Measurements from ENCODE around the gene HDAC4. TPM values are rescaled to one million over a fixed set of nuclear protein-coding genes. Genes with fewer than 3 reads are reported as not detected.

The HDAC4 gene
- total RNA-seq, 1 experiment from 2014 or later = 47.6 TPM

- ChIA-PET RAD21 (ENCODE audit: low non-redundant PET in 1 of 2, low total read pairs in 2 of 2, uncharacterized antibody in 2 of 2, unreplicated experiment in 2 of 2) (no interaction called here), CTCF (no interaction called here), POLR2A (no interaction called here)
- Histone ChIP-seq H3K4me3 (replicated peaks in 1 of 2; ENCODE audit: low read depth in 1 of 2, low read length in 2 of 2) (no peak overlapping the region), H3K79me2 (ENCODE audit: insufficient read depth, low read length) (no peaks in the 10 kb centered on the region), H3K9me2 (ENCODE audit: insufficient read depth) (no peaks in the 10 kb centered on the region), H3K4me1 (ENCODE audit: control insufficient read depth in 1 of 2, insufficient read depth in 2 of 2, low read length in 2 of 2) (peaks cover 4 to 12% of the 10 kb centered on the region in 2 experiments; a peak in 3 of 4 replicates), H2AFZ (ENCODE audit: low read depth, low read length, poor library complexity, severe bottlenecking) (no peak overlapping the region), H3K27me3 (ENCODE audit: insufficient read depth, low read length) (no peaks in the 10 kb centered on the region), H3K9ac (ENCODE audit: low read length) (no peak overlapping the region), H4K20me1 (ENCODE audit: insufficient read depth) (no peaks in the 10 kb centered on the region), H3K4me2 (ENCODE audit: low read length) (no peak overlapping the region), H3K9me3 (ENCODE audit: control insufficient read depth in 1 of 2, insufficient read depth in 1 of 2, low read depth in 1 of 2, low read length in 2 of 2) (no peaks in the 10 kb centered on the region), H3K36me3 (ENCODE audit: control insufficient read depth in 1 of 2, insufficient read depth in 2 of 2, low read length in 2 of 2) (no peaks in the 10 kb centered on the region), H3K27ac (ENCODE audit: low read depth, low read length) (no peak overlapping the region)
- DNase-seq (ENCODE audit: low read depth, low spot score) = no peak
- BruUV-seq (replicated peaks) = no TSS peak
- ATAC-seq = no peak
- intact Hi-C loops (cut with micrococcal nuclease) = no loop called here
- TF ChIP-seq POLR2AphosphoS5 (IDR thresholded peaks at IDR 0.05; ENCODE audit: low read depth, low read length) = no peak
- no peak for TF ChIP-seq POLR2A (IDR thresholded peaks at IDR 0.05; ENCODE audit: borderline replicate concordance, extremely low read depth, insufficient read depth, insufficient read length)
- no peak for TF ChIP-seq FOSL1 (IDR thresholded peaks at IDR 0.05; ENCODE audit: low read depth)
- no peak for TF ChIP-seq ZFX (IDR thresholded peaks at IDR 0.05)
- TF ChIP-seq, protein P1, sequence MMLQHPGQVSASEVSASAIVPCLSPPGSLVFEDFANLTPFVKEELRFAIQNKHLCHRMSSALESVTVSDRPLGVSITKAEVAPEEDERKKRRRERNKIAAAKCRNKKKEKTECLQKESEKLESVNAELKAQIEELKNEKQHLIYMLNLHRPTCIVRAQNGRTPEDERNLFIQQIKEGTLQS (IDR thresholded peaks at IDR 0.05) = no peak
Measured at GRCh38 chr2:239439754-239440315, 39.0 kb upstream of the HDAC4 start.

DNA sequence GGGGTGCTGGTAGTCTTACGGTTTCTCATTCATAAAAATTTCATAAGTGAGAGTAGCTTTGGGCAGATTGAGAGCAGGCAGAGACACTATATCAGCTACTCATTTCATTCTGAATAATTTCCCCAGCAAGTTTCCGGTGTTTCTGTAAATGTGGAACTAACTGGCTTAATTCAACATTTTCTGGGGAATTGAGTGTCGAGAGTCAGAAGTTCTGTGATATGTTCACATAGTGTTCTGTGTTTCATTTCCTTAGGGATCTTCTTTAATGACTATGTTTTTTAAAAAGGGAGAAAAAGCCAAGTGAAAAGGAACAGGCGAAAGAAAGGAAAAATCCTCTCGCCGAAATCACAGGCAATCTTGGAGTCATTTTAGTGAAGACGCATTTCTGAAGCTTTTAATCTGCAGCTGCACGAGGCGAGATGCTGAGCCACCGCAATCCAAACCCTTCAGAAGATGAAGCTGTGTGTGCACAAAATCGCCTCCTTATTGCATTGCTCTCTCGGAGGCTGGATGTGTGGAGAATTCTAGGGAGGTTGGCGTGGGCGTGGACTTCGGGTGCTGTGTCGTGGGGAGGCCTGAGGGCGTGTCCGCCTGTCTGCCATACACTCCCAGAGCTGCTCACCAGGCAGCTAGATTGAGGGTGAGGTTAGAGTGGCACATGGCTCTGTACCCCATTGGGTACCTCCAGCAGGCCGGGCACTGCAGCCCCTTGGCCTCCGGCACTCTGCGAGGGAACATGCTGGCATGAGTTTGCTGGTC is 38.4 kb upstream of the HDAC4 start:
- CTCF ChIA-PET = no interaction called here
- Histone ChIP-seq H3K79me2 (ENCODE audit: insufficient read depth, low read length) (no peaks in the 10 kb centered on the region), H3K36me3 (ENCODE audit: control insufficient read depth in 1 of 2, insufficient read depth in 2 of 2, low read length in 2 of 2) (no peaks in the 10 kb centered on the region), H3K27ac (ENCODE audit: low read depth, low read length) (no peak overlapping the region), H3K27me3 (ENCODE audit: insufficient read depth, low read length) (no peaks in the 10 kb centered on the region), H3K9me3 (ENCODE audit: control insufficient read depth in 1 of 2, insufficient read depth in 1 of 2, low read depth in 1 of 2, low read length in 2 of 2) (no peaks in the 10 kb centered on the region), H3K9ac (ENCODE audit: low read length) (no peak overlapping the region), H3K9me2 (ENCODE audit: insufficient read depth) (no peaks in the 10 kb centered on the region), H2AFZ (ENCODE audit: low read depth, low read length, poor library complexity, severe bottlenecking) (no peak overlapping the region), H3K4me1 (ENCODE audit: control insufficient read depth in 1 of 2, insufficient read depth in 2 of 2, low read length in 2 of 2) (peaks cover 1 to 10% of the 10 kb centered on the region in 2 experiments; a peak in 3 of 4 replicates), H3K4me2 (ENCODE audit: low read length) (no peak overlapping the region), H4K20me1 (ENCODE audit: insufficient read depth) (no peaks in the 10 kb centered on the region), H3K4me3 (replicated peaks in 1 of 2; ENCODE audit: low read depth in 1 of 2, low read length in 2 of 2) (no peak overlapping the region)
- intact Hi-C loops (cut with micrococcal nuclease) = no loop called here
- TF ChIP-seq ZFX (IDR thresholded peaks at IDR 0.05) = no peak
- TF ChIP-seq, protein P1 (IDR thresholded peaks at IDR 0.05) = no peak
- TF ChIP-seq EZH2phosphoT487 (IDR thresholded peaks at IDR 0.05; ENCODE audit: borderline replicate concordance) = no peak
- TF ChIP-seq EZH2 (IDR thresholded peaks at IDR 0.05) = no peak
- no peak for TF ChIP-seq RAD21 (IDR thresholded peaks at IDR 0.05; ENCODE audit: low read depth)
- no peak for TF ChIP-seq YY1 (IDR thresholded peaks at IDR 0.05; ENCODE audit: extremely low read depth, insufficient replicate concordance, low read depth, low read length)
- no peak for TF ChIP-seq REST (IDR thresholded peaks at IDR 0.05; ENCODE audit: low read depth)
- DNase-seq (ENCODE audit: low read depth, low spot score) (no peak), ATAC-seq (no peak)
- no TSS peak for BruUV-seq (replicated peaks)
- RAD21 ChIA-PET (ENCODE audit: low non-redundant PET in 1 of 2, low total read pairs in 2 of 2, uncharacterized antibody in 2 of 2, unreplicated experiment in 2 of 2) = no interaction called here
- POLR2A ChIA-PET = no interaction called here
